ENCODE results near the gene NLRP11. TPM values are rescaled to one million over a fixed set of nuclear protein-coding genes. Genes with fewer than 3 reads are reported as not detected.

NLRP11 gene
- total and polyA plus RNA-seq, 9 of the 15 experiments (the other 6 are each of a cell fraction or from before 2014, with no cell fraction given): 0.07 to 0.29 (median 0.12) TPM; not detected in 1

DNA sequence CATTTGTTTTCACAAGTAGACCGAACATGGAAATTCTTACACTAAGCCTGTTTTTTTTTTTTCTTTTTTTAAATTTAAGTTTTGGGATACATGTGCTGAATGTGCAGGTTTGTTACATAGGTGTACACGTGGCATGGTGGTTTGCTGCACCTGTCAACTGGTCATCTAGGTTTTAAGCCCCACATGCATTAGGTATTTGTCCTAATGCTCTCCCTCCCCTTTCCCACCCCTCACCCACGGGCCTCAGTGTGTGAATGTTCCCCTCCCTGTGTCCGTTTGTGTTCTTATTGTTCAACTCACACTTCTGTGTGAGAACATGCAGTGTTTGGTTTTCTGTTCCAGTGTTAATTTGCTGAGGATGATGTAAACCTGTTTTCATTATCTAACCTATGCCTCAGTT lies 7.1 kb upstream of the NLRP11 start:
- no peak overlapping the region for H2AFZ ChIP-seq (ENCODE audit: low read depth, low read length)
- H3K9me3 ChIP-seq (replicated peaks; ENCODE audit: control insufficient read depth, insufficient read depth, low read depth, low read length): no peaks in the 10 kb centered on the region
- ChIA-PET CTCF (ENCODE audit: low intra/inter-chr PET ratio) (no interaction called here), POLR2A (interaction anchor here (1.1 kb wide), 1 partner anchor 202 kb away, joined by 3 read pairs; no protein-coding TSS in a partner anchor)
- no peak overlapping the region for H3K4me2 ChIP-seq (ENCODE audit: insufficient read depth, low read length)
- no peaks in the 10 kb centered on the region for H3K27me3 ChIP-seq (ENCODE audit: control insufficient read depth in 2 of 2, insufficient read depth in 2 of 2, low read length in 2 of 2)
- H3K79me2 ChIP-seq (ENCODE audit: control insufficient read depth, insufficient read depth, low read length): no peaks in the 10 kb centered on the region
- no peak overlapping the region for H3K4me3 ChIP-seq
- in situ Hi-C loops (cut with MboI) (no loop called here), intact Hi-C loops (cut with micrococcal nuclease) (no loop called here)
- TF ChIP-seq ZFP36 (IDR thresholded peaks at IDR 0.05; ENCODE audit: low read depth, low read length, partially characterized antibody): no peak
- TF ChIP-seq PHTF2 (CRISPR knock-in tag; IDR thresholded peaks at IDR 0.05): no peak
- TF ChIP-seq, protein P1, sequence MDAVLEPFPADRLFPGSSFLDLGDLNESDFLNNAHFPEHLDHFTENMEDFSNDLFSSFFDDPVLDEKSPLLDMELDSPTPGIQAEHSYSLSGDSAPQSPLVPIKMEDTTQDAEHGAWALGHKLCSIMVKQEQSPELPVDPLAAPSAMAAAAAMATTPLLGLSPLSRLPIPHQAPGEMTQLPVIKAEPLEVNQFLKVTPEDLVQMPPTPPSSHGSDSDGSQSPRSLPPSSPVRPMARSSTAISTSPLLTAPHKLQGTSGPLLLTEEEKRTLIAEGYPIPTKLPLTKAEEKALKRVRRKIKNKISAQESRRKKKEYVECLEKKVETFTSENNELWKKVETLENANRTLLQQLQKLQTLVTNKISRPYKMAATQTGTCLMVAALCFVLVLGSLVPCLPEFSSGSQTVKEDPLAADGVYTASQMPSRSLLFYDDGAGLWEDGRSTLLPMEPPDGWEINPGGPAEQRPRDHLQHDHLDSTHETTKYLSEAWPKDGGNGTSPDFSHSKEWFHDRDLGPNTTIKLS (IDR thresholded peaks at IDR 0.05; ENCODE audit: borderline replicate concordance, low read depth): no peak
- no peak for TF ChIP-seq SIRT6 (IDR thresholded peaks at IDR 0.05; ENCODE audit: low read depth, low read length)
- no peak for TF ChIP-seq ZNF121 (CRISPR knock-in tag; conservative IDR thresholded peaks at IDR 0.05)
- no peak for TF ChIP-seq BMI1 (IDR thresholded peaks at IDR 0.05; ENCODE audit: low read length)
- no peak for TF ChIP-seq JUN (IDR thresholded peaks at IDR 0.05; ENCODE audit: borderline replicate concordance, low read depth, low read length)
- TF ChIP-seq JUN (CRISPR knock-in tag; IDR thresholded peaks at IDR 0.05; ENCODE audit: borderline replicate concordance): no peak
- TF ChIP-seq HEY1 (CRISPR knock-in tag; IDR thresholded peaks at IDR 0.05; ENCODE audit: borderline replicate concordance): no peak
- no peak for TF ChIP-seq TGIF2 (CRISPR knock-in tag; IDR thresholded peaks at IDR 0.05)
- TF ChIP-seq, protein P2, sequence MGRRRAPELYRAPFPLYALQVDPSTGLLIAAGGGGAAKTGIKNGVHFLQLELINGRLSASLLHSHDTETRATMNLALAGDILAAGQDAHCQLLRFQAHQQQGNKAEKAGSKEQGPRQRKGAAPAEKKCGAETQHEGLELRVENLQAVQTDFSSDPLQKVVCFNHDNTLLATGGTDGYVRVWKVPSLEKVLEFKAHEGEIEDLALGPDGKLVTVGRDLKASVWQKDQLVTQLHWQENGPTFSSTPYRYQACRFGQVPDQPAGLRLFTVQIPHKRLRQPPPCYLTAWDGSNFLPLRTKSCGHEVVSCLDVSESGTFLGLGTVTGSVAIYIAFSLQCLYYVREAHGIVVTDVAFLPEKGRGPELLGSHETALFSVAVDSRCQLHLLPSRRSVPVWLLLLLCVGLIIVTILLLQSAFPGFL (CRISPR knock-in tag; IDR thresholded peaks at IDR 0.05): no peak
- TF ChIP-seq, protein P3, sequence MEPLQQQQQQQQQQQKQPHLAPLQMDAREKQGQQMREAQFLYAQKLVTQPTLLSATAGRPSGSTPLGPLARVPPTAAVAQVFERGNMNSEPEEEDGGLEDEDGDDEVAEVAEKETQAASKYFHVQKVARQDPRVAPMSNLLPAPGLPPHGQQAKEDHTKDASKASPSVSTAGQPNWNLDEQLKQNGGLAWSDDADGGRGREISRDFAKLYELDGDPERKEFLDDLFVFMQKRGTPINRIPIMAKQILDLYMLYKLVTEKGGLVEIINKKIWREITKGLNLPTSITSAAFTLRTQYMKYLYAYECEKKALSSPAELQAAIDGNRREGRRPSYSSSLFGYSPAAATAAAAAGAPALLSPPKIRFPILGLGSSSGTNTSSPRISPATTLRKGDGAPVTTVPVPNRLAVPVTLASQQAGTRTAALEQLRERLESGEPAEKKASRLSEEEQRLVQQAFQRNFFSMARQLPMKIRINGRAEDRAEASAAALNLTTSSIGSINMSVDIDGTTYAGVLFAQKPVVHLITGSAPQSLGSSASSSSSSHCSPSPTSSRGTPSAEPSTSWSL (CRISPR knock-in tag; IDR thresholded peaks at IDR 0.05; ENCODE audit: borderline replicate concordance): no peak
- TF ChIP-seq RNF2 (IDR thresholded peaks at IDR 0.05): no peak
- TF ChIP-seq, protein P4, sequence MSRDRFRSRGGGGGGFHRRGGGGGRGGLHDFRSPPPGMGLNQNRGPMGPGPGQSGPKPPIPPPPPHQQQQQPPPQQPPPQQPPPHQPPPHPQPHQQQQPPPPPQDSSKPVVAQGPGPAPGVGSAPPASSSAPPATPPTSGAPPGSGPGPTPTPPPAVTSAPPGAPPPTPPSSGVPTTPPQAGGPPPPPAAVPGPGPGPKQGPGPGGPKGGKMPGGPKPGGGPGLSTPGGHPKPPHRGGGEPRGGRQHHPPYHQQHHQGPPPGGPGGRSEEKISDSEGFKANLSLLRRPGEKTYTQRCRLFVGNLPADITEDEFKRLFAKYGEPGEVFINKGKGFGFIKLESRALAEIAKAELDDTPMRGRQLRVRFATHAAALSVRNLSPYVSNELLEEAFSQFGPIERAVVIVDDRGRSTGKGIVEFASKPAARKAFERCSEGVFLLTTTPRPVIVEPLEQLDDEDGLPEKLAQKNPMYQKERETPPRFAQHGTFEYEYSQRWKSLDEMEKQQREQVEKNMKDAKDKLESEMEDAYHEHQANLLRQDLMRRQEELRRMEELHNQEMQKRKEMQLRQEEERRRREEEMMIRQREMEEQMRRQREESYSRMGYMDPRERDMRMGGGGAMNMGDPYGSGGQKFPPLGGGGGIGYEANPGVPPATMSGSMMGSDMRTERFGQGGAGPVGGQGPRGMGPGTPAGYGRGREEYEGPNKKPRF (IDR thresholded peaks at IDR 0.05; ENCODE audit: low read depth, low read length): no peak
- TF ChIP-seq PML (IDR thresholded peaks at IDR 0.05; ENCODE audit: low read length): no peak
- no peak for TF ChIP-seq ZNF444 (CRISPR knock-in tag; IDR thresholded peaks at IDR 0.05)
- no peak for TF ChIP-seq THRAP3 (IDR thresholded peaks at IDR 0.05; ENCODE audit: borderline replicate concordance)
- TF ChIP-seq FUS (optimal IDR thresholded peaks at IDR 0.05; ENCODE audit: low read depth, low read length): no peak
- no peaks in the 10 kb centered on the region for H3K36me3 ChIP-seq (ENCODE audit: control insufficient read depth, insufficient read depth, low read length)
- H3K27ac ChIP-seq (ENCODE audit: extremely low read depth, low read depth, low read length): no peak overlapping the region
- DNase-seq (ENCODE audit: extremely low read depth in 1 of 4, low spot score in 3 of 4): no peak
- H3K4me1 ChIP-seq (replicated peaks in 1 of 2; ENCODE audit: control insufficient read depth in 2 of 2, insufficient read depth in 2 of 2, low read length in 2 of 2): no peaks in the 10 kb centered on the region
- WGBS (ENCODE audit: insufficient coverage, low coverage, missing lambda C conversion rate): 4% methylated on average over 4 of the region's 4 CpGs
- BruUV-seq (replicated peaks): no TSS peak
- H3K9ac ChIP-seq (ENCODE audit: insufficient read depth in 1 of 2, low read depth in 2 of 2, low read length in 2 of 2): no peak overlapping the region
- H4K20me1 ChIP-seq (replicated peaks; ENCODE audit: control insufficient read depth, insufficient read depth, low read length): no peaks in the 10 kb centered on the region
- no peak for FAIRE-seq
- ATAC-seq: no peak
- no peaks in the 10 kb centered on the region for H3K9me1 ChIP-seq (ENCODE audit: control insufficient read depth, insufficient read depth, low read length)
